Measurements from ENCODE around the gene OPCML.

Gene OPCML

DNA sequence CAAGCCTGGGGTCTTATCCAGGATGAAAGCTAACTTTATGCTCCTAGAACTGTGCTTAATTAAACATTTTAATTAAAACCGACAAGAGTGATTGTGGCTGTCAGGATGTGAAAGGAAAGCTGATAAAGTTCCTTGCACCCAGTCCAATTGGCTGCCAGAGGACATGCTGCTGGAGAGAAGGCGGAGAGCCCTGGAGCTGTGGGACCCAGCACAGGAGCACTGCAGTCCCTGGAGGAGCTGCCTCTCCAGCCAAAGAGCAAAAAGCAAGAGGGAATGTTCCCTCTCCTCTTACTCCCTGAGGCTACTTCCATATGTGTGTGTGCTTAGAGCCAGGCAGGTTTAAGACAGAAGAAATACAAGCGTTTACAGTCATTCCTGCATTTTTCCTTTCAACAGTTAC is 118.6 kb downstream of the OPCML start:
- no peaks in the 10 kb centered on the region for H3K27me3 ChIP-seq (ENCODE audit: control insufficient read depth in 1 of 2, insufficient read depth in 2 of 2, low read length in 2 of 2)
- H3K27ac ChIP-seq (ENCODE audit: low read length) = no peak overlapping the region
- H3K36me3 ChIP-seq (ENCODE audit: control insufficient read depth in 2 of 2, insufficient read depth in 2 of 2, low read length in 2 of 2) = no peaks in the 10 kb centered on the region
- H3K9me3 ChIP-seq (ENCODE audit: control insufficient read depth in 2 of 2, low read length in 2 of 2) = no peaks in the 10 kb centered on the region
- no peaks in the 10 kb centered on the region for H3K4me1 ChIP-seq (ENCODE audit: control insufficient read depth, insufficient read depth, low read length)
- H3K9ac ChIP-seq (ENCODE audit: low read length in 2 of 2) = no peak overlapping the region
- H3K4me3 ChIP-seq (ENCODE audit: low read length in 2 of 2) = no peak overlapping the region

DNA sequence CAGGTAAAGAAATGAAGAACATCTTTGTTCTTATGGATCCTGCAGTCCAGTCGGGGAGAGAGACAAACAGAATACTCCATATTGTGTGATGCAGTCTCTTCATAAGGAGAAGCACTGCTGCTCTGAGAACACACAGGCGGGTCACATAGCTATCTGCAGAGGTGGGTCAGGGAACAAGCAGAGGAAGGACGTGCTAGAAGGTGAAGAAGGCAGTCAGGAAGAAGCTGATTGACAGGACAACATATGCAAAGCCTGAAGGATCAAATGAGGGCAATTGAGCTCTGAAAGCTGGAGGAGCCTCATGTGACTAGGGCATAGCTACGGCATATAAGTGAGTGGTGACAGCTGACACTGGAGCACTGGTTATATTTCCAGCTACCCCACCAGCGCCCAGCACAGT is 122.5 kb downstream of the OPCML start:
- no peak overlapping the region for H3K27ac ChIP-seq (ENCODE audit: low read length)
- H3K36me3 ChIP-seq (ENCODE audit: control insufficient read depth in 2 of 2, insufficient read depth in 2 of 2, low read length in 2 of 2) = no peaks in the 10 kb centered on the region
- no peak overlapping the region for H3K9ac ChIP-seq (ENCODE audit: low read length in 2 of 2)

DNA sequence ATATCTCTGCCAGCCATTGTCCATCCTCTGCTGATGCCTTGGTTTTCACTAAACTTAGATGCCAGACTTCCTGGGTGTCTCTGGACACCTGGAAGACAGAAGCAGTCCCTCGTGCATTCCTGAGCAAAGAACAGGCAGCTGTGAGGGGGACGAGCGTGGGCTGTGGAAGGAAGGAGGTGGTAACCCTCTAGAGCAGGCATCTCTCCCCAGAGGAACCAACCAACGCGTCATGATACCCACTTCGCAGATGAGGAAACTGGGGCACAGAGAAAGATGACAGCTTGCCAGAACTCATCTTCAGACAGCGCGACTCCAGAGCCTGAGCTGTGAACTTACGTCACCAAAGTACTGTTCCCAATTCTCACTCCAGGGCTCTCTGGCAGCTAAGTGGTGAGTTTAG is 123.4 kb downstream of the OPCML start:
- Histone ChIP-seq H3K36me3 (ENCODE audit: control insufficient read depth in 2 of 2, insufficient read depth in 2 of 2, low read length in 2 of 2) (no peaks in the 10 kb centered on the region), H3K9me3 (ENCODE audit: control insufficient read depth in 2 of 2, low read length in 2 of 2) (no peaks in the 10 kb centered on the region), H3K27me3 (ENCODE audit: control insufficient read depth in 1 of 2, insufficient read depth in 2 of 2, low read length in 2 of 2) (no peaks in the 10 kb centered on the region), H3K4me3 (ENCODE audit: low read length in 2 of 2) (no peak overlapping the region), H3K4me1 (ENCODE audit: control insufficient read depth, insufficient read depth, low read length) (no peaks in the 10 kb centered on the region), H3K9ac (ENCODE audit: low read length in 2 of 2) (no peak overlapping the region), H3K27ac (ENCODE audit: low read length) (no peak overlapping the region)

More for the DNA sequence above, 122.5 kb downstream of the OPCML start:
- Histone ChIP-seq H3K27me3 (ENCODE audit: control insufficient read depth in 1 of 2, insufficient read depth in 2 of 2, low read length in 2 of 2) (no peaks in the 10 kb centered on the region), H3K4me1 (ENCODE audit: control insufficient read depth, insufficient read depth, low read length) (no peaks in the 10 kb centered on the region), H3K9me3 (ENCODE audit: control insufficient read depth in 2 of 2, low read length in 2 of 2) (no peaks in the 10 kb centered on the region), H3K4me3 (ENCODE audit: low read length in 2 of 2) (no peak overlapping the region)

DNA sequence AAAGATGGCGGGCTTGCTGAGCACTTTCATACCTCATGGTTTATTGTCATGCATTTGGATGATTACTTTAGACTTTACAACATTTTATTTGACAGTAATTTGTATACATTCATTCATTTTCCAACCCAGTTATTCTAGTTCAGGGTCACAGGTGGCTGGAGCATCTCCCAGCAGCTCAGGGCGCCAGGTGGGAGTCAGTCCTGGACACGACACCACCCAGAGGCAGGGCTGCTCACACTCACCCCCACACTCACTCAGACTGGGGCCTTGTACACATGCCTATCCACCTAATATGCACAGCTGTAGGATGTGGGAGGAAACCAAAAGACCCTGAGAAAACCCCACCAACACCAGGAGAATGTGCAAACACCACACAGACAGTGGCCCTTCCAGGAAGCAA is 123.9 kb downstream of the OPCML start:
- no peaks in the 10 kb centered on the region for H3K36me3 ChIP-seq (ENCODE audit: control insufficient read depth in 2 of 2, insufficient read depth in 2 of 2, low read length in 2 of 2)
- no peak overlapping the region for H3K27ac ChIP-seq (ENCODE audit: low read length)
- no peaks in the 10 kb centered on the region for H3K4me1 ChIP-seq (ENCODE audit: control insufficient read depth, insufficient read depth, low read length)
- H3K4me3 ChIP-seq (ENCODE audit: low read length in 2 of 2) = no peak overlapping the region
- H3K9me3 ChIP-seq (ENCODE audit: control insufficient read depth in 2 of 2, low read length in 2 of 2) = no peaks in the 10 kb centered on the region
- H3K9ac ChIP-seq (ENCODE audit: low read length in 2 of 2) = no peak overlapping the region
- no peaks in the 10 kb centered on the region for H3K27me3 ChIP-seq (ENCODE audit: control insufficient read depth in 1 of 2, insufficient read depth in 2 of 2, low read length in 2 of 2)

DNA sequence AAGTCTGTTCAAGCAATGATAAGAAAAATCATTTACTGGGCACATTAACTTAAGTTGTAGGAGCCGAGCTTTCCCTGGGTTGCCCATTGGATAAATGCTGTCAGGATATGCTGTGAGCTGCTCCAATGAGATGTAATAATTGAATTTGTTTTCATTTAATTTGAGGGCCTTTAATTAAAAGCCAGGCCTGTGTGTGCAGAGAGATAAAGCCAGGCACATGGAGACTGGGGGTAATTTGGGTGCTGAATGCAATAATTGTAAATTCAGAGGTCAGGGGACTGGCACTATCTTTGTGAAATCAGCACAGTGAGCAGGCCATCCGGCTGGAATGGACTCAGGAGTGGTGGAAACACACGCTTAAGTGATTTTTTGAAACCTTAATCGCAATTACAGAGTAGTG is 125.8 kb downstream of the OPCML start:
- Histone ChIP-seq H3K9ac (ENCODE audit: low read length in 2 of 2) (no peak overlapping the region), H3K4me3 (ENCODE audit: low read length in 2 of 2) (no peak overlapping the region), H3K27me3 (ENCODE audit: control insufficient read depth in 1 of 2, insufficient read depth in 2 of 2, low read length in 2 of 2) (no peaks in the 10 kb centered on the region), H3K36me3 (ENCODE audit: control insufficient read depth in 2 of 2, insufficient read depth in 2 of 2, low read length in 2 of 2) (no peaks in the 10 kb centered on the region), H3K4me1 (ENCODE audit: control insufficient read depth, insufficient read depth, low read length) (no peaks in the 10 kb centered on the region), H3K27ac (ENCODE audit: low read length) (no peak overlapping the region), H3K9me3 (ENCODE audit: control insufficient read depth in 2 of 2, low read length in 2 of 2) (no peaks in the 10 kb centered on the region)

DNA sequence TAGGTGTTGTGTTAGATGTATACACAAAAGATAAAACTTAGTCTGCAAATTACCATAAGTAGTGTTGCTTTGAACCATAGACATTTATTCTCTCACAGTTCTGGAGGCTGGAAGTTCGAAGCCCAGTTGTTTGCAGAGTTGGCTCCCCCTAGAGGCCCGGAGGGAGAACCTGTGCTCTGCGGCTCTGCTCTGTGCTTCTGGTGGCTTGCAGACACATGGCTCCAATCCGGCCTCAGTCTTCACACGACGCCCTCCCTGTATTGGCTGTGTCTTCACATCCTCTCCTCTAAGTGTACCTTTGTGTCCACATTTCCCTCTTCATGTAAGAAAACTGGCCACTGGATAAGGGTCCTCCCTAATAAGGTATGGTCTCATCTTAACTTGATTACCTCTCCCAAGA is 128.4 kb downstream of the OPCML start:
- Histone ChIP-seq H3K9ac (ENCODE audit: low read length in 2 of 2) (no peak overlapping the region), H3K27ac (ENCODE audit: low read length) (no peak overlapping the region), H3K27me3 (ENCODE audit: control insufficient read depth in 1 of 2, insufficient read depth in 2 of 2, low read length in 2 of 2) (no peaks in the 10 kb centered on the region), H3K9me3 (ENCODE audit: control insufficient read depth in 2 of 2, low read length in 2 of 2) (no peaks in the 10 kb centered on the region), H3K4me3 (ENCODE audit: low read length in 2 of 2) (no peak overlapping the region), H3K4me1 (ENCODE audit: control insufficient read depth, insufficient read depth, low read length) (no peaks in the 10 kb centered on the region), H3K36me3 (ENCODE audit: control insufficient read depth in 2 of 2, insufficient read depth in 2 of 2, low read length in 2 of 2) (no peaks in the 10 kb centered on the region)

DNA sequence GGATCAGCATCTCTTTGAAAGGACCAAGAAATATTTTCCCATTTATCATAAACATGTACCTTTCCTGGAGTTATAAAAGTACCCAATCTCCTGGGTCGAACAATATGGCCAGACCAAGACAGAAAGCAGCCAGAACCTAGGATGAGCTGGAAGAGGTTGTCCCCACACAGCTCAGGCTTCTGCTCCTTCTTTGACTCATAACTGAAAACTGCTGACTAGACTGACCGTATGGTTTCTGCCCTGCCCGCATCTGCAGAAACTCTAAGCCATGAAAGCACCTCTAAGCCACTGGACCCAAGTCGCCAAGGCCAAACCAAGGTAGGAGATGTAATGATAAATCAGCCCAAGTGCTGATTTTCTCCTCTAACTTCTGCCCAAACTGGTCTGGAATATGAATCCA is 129.8 kb downstream of the OPCML start:
- H3K36me3 ChIP-seq (ENCODE audit: control insufficient read depth in 2 of 2, insufficient read depth in 2 of 2, low read length in 2 of 2) = no peaks in the 10 kb centered on the region
- H3K4me3 ChIP-seq (ENCODE audit: low read length in 2 of 2) = no peak overlapping the region
- H3K9ac ChIP-seq (ENCODE audit: low read length in 2 of 2) = no peak overlapping the region
- H3K27ac ChIP-seq (ENCODE audit: low read length) = no peak overlapping the region
- H3K27me3 ChIP-seq (ENCODE audit: control insufficient read depth in 1 of 2, insufficient read depth in 2 of 2, low read length in 2 of 2) = no peaks in the 10 kb centered on the region
- no peaks in the 10 kb centered on the region for H3K4me1 ChIP-seq (ENCODE audit: control insufficient read depth, insufficient read depth, low read length)
- no peaks in the 10 kb centered on the region for H3K9me3 ChIP-seq (ENCODE audit: control insufficient read depth in 2 of 2, low read length in 2 of 2)

DNA sequence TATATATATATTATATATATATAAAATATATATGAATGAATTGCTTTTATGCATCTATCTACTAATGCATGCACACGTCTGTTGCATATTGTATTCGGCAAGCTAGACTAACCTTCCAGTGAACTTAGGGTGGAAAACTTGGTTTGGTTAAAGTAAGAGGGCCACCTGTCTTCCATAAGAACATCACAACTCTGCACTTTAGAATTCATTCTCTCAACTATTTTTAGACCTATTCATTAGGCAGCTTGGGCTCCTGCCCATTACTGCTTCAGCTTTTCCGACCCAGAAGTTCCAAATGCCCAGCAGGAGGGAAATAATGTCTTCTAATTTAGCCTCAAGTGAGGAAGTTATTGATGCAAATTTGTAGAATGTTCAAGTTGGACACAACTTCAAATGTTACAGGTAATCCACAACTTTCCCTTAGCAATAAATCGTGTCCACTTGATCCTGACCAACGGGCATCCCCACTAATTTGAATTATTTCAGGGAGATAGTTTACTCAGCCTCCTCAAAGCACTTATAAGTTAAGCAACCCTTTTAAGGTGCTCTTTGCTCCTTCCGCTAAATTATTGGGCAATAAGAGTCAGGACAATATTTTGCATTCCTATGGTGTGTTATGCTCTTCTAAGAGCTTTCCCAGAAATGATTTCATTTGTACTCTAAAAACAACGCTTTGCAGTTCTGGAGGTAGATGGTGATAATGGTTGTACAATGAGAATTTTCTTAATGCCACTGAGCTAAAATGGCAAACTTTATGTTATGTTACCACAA is 132.3 kb downstream of the OPCML start:
- no peaks in the 10 kb centered on the region for H3K4me1 ChIP-seq (ENCODE audit: control insufficient read depth, insufficient read depth, low read length)
- H3K9me3 ChIP-seq (ENCODE audit: control insufficient read depth in 2 of 2, low read length in 2 of 2) = no peaks in the 10 kb centered on the region
- no peak overlapping the region for H3K4me3 ChIP-seq (ENCODE audit: low read length in 2 of 2)
- H3K27ac ChIP-seq (ENCODE audit: low read length) = no peak overlapping the region
- no peaks in the 10 kb centered on the region for H3K27me3 ChIP-seq (ENCODE audit: control insufficient read depth in 1 of 2, insufficient read depth in 2 of 2, low read length in 2 of 2)
- no peaks in the 10 kb centered on the region for H3K36me3 ChIP-seq (ENCODE audit: control insufficient read depth in 2 of 2, insufficient read depth in 2 of 2, low read length in 2 of 2)
- H3K9ac ChIP-seq (ENCODE audit: low read length in 2 of 2) = no peak overlapping the region

DNA sequence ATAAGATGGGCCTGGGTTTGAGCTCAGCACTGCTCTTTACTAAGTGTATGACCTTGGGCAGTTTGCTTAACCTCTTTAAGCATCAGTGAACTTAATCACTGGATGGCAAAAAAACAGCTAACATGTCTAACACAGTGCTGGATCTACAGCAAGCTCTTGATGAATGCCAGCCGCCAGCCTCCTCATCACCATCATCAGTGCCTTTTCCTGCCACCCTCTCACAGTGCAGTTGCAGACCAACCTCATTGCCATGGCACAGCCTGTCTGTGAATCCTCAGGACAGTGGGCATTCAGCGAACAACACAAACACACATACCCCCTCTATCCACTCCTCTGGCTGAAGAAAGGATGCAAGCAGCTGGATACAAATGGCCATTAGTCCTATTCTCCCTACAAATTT is 133.0 kb downstream of the OPCML start:
- Histone ChIP-seq H3K27me3 (ENCODE audit: control insufficient read depth in 1 of 2, insufficient read depth in 2 of 2, low read length in 2 of 2) (no peaks in the 10 kb centered on the region), H3K9me3 (ENCODE audit: control insufficient read depth in 2 of 2, low read length in 2 of 2) (no peaks in the 10 kb centered on the region), H3K36me3 (ENCODE audit: control insufficient read depth in 2 of 2, insufficient read depth in 2 of 2, low read length in 2 of 2) (no peaks in the 10 kb centered on the region), H3K4me3 (ENCODE audit: low read length in 2 of 2) (no peak overlapping the region), H3K9ac (ENCODE audit: low read length in 2 of 2) (no peak overlapping the region), H3K4me1 (ENCODE audit: control insufficient read depth, insufficient read depth, low read length) (no peaks in the 10 kb centered on the region), H3K27ac (ENCODE audit: low read length) (no peak overlapping the region)

DNA sequence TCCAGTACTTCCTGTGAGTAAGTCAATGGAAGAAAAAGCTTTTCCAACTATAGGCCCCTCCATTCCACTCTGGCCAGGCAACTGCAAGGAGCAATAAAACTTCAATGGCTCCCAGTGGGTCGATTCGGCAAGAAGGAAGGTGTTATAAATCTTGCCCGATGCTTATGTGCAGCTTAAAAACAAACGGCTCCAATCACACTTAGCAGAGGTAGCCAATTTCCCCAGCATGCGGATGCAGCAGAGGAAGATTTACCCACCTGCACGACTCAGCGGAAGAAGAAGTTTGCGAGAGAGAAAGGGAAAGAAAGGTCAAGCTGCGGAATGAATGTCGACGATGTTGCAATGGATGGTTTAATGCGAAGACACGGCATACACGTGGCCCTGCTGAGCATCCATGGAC is 141.5 kb downstream of the OPCML start:
- Histone ChIP-seq H3K27me3 (ENCODE audit: control insufficient read depth in 1 of 2, insufficient read depth in 2 of 2, low read length in 2 of 2) (peaks cover 0 to 5% of the 10 kb centered on the region in 2 donors), H3K4me1 (ENCODE audit: control insufficient read depth, insufficient read depth, low read length) (no peaks in the 10 kb centered on the region), H3K9ac (ENCODE audit: low read length in 2 of 2) (no peak overlapping the region), H3K27ac (ENCODE audit: low read length) (no peak overlapping the region), H3K9me3 (ENCODE audit: control insufficient read depth in 2 of 2, low read length in 2 of 2) (no peaks in the 10 kb centered on the region), H3K36me3 (ENCODE audit: control insufficient read depth in 2 of 2, insufficient read depth in 2 of 2, low read length in 2 of 2) (no peaks in the 10 kb centered on the region), H3K4me3 (ENCODE audit: low read length in 2 of 2) (no peak overlapping the region)

DNA sequence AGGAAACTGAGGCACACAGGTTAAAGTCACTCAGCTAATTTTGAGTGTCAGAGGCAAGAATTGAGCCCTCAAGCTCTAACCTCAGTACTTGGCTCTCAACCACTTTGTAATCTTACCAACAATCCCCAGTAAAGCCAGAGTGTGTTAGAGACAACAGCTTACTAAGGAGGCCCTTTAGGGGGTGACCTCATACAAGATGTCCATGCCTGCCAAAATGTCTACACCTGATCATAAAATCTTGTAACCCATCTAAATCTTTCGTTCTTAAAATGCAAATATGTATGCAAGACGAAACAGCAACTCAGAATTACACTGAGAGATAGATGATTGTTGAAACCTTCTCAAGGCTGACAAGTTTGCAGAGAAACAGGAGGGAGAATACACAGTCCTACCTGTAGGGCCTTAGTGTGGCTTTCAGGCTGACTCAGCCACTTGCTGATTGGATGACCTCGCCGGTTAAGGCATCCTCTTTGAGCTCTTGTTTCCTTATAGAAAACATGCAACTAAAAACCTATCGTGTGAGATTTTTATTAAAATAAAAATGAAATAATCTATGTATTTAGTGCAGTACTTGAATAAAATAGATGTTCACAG is 143.2 kb downstream of the OPCML start:
- Histone ChIP-seq H3K9ac (ENCODE audit: low read length in 2 of 2) (no peak overlapping the region), H3K27ac (ENCODE audit: low read length) (no peak overlapping the region), H3K9me3 (ENCODE audit: control insufficient read depth in 2 of 2, low read length in 2 of 2) (no peaks in the 10 kb centered on the region), H3K4me1 (ENCODE audit: control insufficient read depth, insufficient read depth, low read length) (no peaks in the 10 kb centered on the region), H3K27me3 (ENCODE audit: control insufficient read depth in 1 of 2, insufficient read depth in 2 of 2, low read length in 2 of 2) (peaks cover 0 to 5% of the 10 kb centered on the region in 2 donors), H3K4me3 (ENCODE audit: low read length in 2 of 2) (no peak overlapping the region), H3K36me3 (ENCODE audit: control insufficient read depth in 2 of 2, insufficient read depth in 2 of 2, low read length in 2 of 2) (no peaks in the 10 kb centered on the region)

Measured in stomach smooth muscle (tissue), 2 donors.